Activated CD4-positive, alpha-beta T cell treated with anti-CD3 and anti-CD28 coated beads, Interleukin-2, amount 10 ng/mL, durations not matched to agents 7 days and 5 days (primary cell): ENCODE measurements around the gene SPON1. TPM values are rescaled to one million over a fixed set of nuclear protein-coding genes. Genes with fewer than 3 reads are reported as not detected.
"Not testable (repeated sequence)": the region's sequence is repeated elsewhere in the genome, so short reads cannot be mapped to it uniquely, and the experiment has no call there.

Experiments
- CTCF ChIA-PET: fragments of 350-600 bp; sonication (Branson Sonifier 250); formaldehyde crosslinking; loops from one replicate; lab custom pipeline; 2021; ENCODE audit warnings: antibody characterized with exemption; lab: Charles Lee
- POLR2A ChIA-PET: fragments of 350-600 bp; sonication (Branson Sonifier 250); formaldehyde crosslinking; loops from one replicate; lab custom pipeline; 2021; ENCODE audit warnings: antibody characterized with exemption; lab: Charles Lee
- DNase-seq: peaks from one replicate; pipeline ENCODE4 v3.0.0-alpha.2; 2020
- H3K27ac Mint-ChIP-seq: one replicate; pipeline ENCODE4 v1.8.0; 2021; ENCODE audit warnings: mild to moderate bottlenecking, moderate library complexity, mixed read lengths
- H3K27me3 Mint-ChIP-seq: one replicate; pipeline ENCODE4 v1.8.0; 2021; ENCODE audit warnings: mixed read lengths
- H3K36me3 Mint-ChIP-seq: one replicate; pipeline ENCODE4 v1.8.0; 2021; ENCODE audit warnings: low read depth, mixed read lengths
- H3K4me1 Mint-ChIP-seq: one replicate; pipeline ENCODE4 v1.8.0; 2021; ENCODE audit warnings: mixed read lengths
- H3K4me3 Mint-ChIP-seq: one replicate; pipeline ENCODE4 v1.8.0; 2021; ENCODE audit warnings: mild to moderate bottlenecking, moderate library complexity, mixed read lengths
- H3K9me3 Mint-ChIP-seq: one replicate; pipeline ENCODE4 v1.8.0; 2021; ENCODE audit warnings: mixed read lengths
- total RNA-seq, 2 experiments: library from RNA; stranded (reverse); gene quantifications; one replicate each; pipeline ENCODE4 v1.2.3, GENCODE V29; 2021

Gene SPON1
- total RNA-seq, 2 experiments from 2014 or later = 1.4 to 1.6 TPM

DNA sequence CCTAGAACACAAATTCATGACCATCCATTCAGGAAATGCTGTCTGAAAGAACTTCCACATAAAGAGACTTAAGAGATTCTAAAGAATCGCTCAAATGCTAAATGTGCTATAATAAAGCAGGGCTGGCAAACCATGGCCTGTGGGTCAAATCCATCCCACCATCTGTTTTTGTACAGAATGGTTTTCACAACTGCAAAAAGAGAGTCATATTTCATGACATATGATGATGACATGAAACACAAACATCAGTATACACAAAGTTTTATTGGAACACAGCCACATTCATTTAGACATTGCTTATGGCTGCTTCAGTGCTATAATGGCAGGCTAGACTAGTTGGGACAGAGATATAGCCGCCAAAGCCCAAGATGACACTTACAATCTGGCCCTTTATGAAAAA, 311.4 kb downstream of the SPON1 start:
- no peak for DNase-seq
- H3K36me3 Mint-ChIP-seq = peaks cover 34% of the 10 kb centered on the region
- peaks cover 3% of the 10 kb centered on the region for H3K9me3 Mint-ChIP-seq
- ChIA-PET POLR2A (no interaction called here), CTCF (no interaction called here)
- H3K27me3 Mint-ChIP-seq = no peaks in the 10 kb centered on the region
- H3K4me3 Mint-ChIP-seq = no peak overlapping the region
- no peak overlapping the region for H3K27ac Mint-ChIP-seq
- H3K4me1 Mint-ChIP-seq = peaks cover 38% of the 10 kb centered on the region

DNA sequence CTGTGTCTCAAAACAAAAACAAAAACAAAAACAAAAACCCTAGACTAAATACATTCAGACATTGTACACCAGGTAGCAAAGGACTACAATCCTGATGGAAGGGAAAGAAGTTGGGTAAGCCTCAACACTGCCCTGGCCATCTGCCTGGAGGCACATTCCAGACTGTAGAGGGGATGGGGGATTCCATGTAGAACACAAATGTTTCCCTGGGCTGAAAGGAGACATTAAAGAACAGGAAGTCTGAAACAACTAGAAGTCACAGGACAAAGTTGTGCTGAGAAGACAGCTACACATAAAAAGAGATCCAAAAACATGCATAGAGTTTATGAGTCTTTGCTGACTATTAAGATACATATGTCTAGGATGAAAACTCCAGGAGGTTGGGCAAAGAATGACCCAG, 312.6 kb downstream of the SPON1 start:
- no peaks in the 10 kb centered on the region for H3K27me3 Mint-ChIP-seq
- POLR2A ChIA-PET = no interaction called here
- peaks cover 3% of the 10 kb centered on the region for H3K9me3 Mint-ChIP-seq
- H3K36me3 Mint-ChIP-seq = peaks cover 37% of the 10 kb centered on the region
- CTCF ChIA-PET = interaction anchor here (0.6 to 1.2 kb wide), 4 partner anchors 42 to 502 kb away, joined by 3 read pairs; no protein-coding TSS in a partner anchor
- no peak overlapping the region for H3K27ac Mint-ChIP-seq
- DNase-seq = no peak
- H3K4me3 Mint-ChIP-seq = no peak overlapping the region
- H3K4me1 Mint-ChIP-seq = peaks cover 34% of the 10 kb centered on the region

DNA sequence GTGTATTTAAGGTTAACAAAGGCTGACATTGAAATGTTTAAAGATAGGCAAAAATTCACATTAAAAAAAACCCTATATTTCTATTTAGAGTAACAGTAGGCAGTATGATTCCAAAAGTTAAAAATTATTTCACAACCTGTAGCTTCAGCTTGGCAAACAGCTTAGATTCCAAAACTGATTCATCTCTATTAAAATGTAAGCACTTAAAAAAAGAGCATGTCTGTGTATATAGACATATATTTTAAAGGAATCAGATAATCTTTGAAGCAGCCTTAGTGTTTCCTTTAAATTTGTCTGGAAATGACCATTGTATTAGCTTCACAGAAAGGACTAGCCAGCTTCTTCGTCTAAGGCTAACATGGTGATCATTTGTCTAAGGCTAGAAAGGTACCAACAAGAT, 316.3 kb downstream of the SPON1 start:
- POLR2A ChIA-PET, H3K4me1 Mint-ChIP-seq, H3K9me3 Mint-ChIP-seq, H3K27me3 Mint-ChIP-seq, CTCF ChIA-PET, DNase-seq, H3K27ac Mint-ChIP-seq, H3K4me3 Mint-ChIP-seq: not testable (repeated sequence)
- peaks cover 35% of the 10 kb centered on the region for H3K36me3 Mint-ChIP-seq

DNA sequence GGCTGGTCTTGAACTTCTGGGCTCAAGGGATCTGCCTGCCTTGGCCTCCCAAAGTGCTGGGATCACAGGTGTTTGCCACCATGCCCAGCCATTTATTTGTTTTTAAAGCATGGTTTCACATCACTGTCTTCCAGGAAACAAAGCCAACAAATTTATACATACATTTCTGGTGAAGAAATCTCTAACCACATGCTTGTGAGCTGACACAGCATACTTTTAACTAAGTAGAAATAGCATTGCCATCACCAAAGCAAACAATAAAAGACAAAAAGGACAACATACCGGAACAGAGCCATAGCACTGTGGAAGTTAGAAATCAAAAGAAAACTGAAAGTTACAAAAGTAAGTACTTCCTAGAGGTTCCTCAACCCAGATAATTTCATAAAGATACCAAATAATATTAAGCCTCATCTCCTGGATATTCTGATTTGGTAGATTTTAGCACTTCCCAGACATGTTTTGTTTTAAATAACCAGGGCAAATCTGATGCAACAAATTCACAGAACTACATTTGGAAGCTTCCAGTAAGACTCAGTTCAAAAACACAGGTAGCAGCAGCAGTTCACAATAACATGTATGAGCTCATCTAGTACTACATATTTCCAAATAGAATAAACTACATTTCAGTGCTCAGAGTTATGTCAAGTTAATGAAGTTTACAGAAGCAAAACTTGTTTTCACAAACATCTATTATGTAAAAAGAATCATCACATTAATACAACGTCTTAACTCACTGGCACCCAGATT, 325.8 kb downstream of the SPON1 start:
- peaks cover 44% of the 10 kb centered on the region for H3K36me3 Mint-ChIP-seq
- no peaks in the 10 kb centered on the region for H3K27me3 Mint-ChIP-seq
- H3K4me1 Mint-ChIP-seq = peaks cover 27% of the 10 kb centered on the region
- POLR2A ChIA-PET = no interaction called here
- H3K27ac Mint-ChIP-seq = peak overlapping the region; percentile 89
- peak overlapping the region; percentile 11 for H3K4me3 Mint-ChIP-seq
- no peaks in the 10 kb centered on the region for H3K9me3 Mint-ChIP-seq
- CTCF ChIA-PET = interaction anchor here (0.9 kb wide), 1 partner anchor 12 kb away, joined by 3 read pairs; no protein-coding TSS in a partner anchor
- DNase-seq = peak; percentile 10

DNA sequence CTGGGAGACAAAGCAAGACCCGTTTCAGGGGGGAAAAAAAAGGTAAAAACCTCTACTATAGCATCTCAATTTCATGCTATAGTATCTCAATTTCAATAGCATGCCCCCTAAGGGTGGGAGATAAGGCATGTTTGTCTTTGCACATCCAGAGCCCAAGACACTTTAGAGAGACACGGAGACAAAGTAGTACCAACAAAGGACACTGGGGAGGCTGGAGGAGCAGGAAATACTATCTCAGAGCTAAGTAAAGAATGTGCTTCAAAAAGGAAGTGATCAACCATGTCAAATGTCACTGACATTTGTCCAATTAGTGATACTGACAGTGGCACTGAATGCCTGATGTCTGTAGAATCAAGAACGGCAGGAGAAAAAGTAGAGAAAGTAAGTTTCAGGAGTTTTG, 327.9 kb downstream of the SPON1 start:
- CTCF ChIA-PET = interaction anchor here (3.1 kb wide), 1 partner anchor 11 kb away, joined by 9 read pairs; no protein-coding TSS in a partner anchor
- Mint-ChIP-seq H3K36me3 (peaks cover 57% of the 10 kb centered on the region), H3K27me3 (no peaks in the 10 kb centered on the region), H3K4me1 (peaks cover 27% of the 10 kb centered on the region), H3K4me3 (no peak overlapping the region), H3K9me3 (no peaks in the 10 kb centered on the region), H3K27ac (no peak overlapping the region)
- POLR2A ChIA-PET = no interaction called here
- no peak for DNase-seq

DNA sequence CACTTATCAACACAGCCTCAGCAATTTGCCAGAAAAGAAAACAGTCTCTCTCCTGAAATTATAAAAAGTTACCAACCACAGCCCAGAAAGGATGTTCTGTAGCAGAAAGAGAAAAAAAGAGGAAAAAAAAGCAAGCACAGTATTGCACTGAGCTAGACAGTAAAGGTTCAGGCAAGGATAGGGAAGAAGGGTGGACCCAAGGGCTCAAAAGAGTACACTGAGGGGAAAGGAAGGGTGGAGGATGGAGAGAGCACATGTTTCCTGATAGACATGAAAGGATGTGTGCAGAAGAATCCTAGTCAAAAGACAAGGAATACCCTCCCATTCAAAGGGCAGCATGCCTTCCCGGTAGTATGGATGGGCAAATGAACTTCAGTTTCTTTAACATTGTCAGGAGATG, 337.4 kb downstream of the SPON1 start:
- Mint-ChIP-seq H3K9me3 (no peaks in the 10 kb centered on the region), H3K4me3 (no peak overlapping the region)

DNA sequence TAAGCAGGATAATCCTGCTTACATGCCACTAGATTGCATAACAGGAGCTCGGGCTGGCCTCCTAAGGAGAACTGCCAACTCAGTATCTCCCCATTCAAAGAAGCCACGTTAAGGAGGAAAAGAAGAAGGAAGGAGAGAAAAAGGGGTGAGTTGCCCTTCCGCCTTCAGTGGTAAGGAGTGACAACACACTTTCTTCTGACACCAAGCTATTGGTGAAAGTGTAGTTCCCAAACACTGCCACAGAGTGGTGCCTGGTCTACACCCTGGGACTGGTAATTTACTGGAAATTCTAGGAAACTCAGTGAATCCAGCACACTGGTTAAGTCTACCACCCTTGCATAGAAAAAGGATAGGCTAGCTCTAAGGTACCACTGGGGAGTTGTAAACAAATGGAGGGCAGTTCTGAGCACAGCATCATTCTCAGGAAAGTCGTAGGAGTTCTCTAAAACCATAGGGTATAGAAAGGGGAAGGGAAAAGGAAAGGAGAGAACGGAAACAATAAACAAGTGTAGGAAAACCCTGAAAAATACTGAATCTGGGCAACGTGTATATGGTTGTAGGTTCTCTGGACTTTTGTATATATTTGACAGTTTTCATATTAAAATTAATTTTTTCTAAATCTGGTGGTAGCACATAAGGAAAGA, 338.3 kb downstream of the SPON1 start:
- POLR2A ChIA-PET = no interaction called here
- Mint-ChIP-seq H3K27ac (no peak overlapping the region), H3K4me1 (peaks cover 12% of the 10 kb centered on the region), H3K36me3 (no peaks in the 10 kb centered on the region), H3K9me3 (no peaks in the 10 kb centered on the region), H3K27me3 (no peaks in the 10 kb centered on the region), H3K4me3 (no peak overlapping the region)
- DNase-seq = peak; percentile 63
- CTCF ChIA-PET = interaction anchor here (0.6 to 3.4 kb wide), 17 partner anchors 9 to 607 kb away, joined by 3 to 22 read pairs (median 4); no protein-coding TSS in a partner anchor

More for the DNA sequence above, 337.4 kb downstream of the SPON1 start:
- H3K36me3 Mint-ChIP-seq = peaks cover 4% of the 10 kb centered on the region
- DNase-seq = no peak
- CTCF ChIA-PET = interaction anchor here (0.9 to 3.4 kb wide), 10 partner anchors 8 to 608 kb away, joined by 3 to 22 read pairs (median 5); no protein-coding TSS in a partner anchor
- POLR2A ChIA-PET = no interaction called here
- no peak overlapping the region for H3K27ac Mint-ChIP-seq
- H3K4me1 Mint-ChIP-seq = peaks cover 11% of the 10 kb centered on the region
- H3K27me3 Mint-ChIP-seq = no peaks in the 10 kb centered on the region

DNA sequence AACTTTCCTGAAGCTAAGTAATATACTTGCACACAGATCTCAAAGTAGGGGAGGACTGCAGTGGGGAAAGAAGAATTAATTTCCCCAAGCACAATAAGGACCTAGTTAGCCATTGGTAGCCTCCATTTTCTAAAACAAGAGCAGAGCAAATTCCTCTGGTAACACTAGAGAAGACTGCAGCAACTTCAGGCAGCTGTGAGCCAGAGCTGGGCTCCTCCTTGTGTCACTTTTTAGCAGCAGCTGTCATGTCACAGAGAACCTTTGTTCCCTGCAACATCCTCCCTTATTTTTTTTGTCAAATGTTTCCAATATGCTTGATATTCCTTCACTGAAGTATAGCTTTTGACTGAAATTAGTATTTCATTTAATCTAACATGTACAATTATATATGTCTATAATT, 342.1 kb downstream of the SPON1 start:
- ChIA-PET POLR2A (no interaction called here), CTCF (interaction anchor here (0.6 to 1.6 kb wide), 4 partner anchors 10 to 166 kb away, joined by 3 to 4 read pairs (median 4); no protein-coding TSS in a partner anchor)
- H3K4me3 Mint-ChIP-seq = no peak overlapping the region
- DNase-seq = no peak
- no peaks in the 10 kb centered on the region for H3K36me3 Mint-ChIP-seq
- H3K27me3 Mint-ChIP-seq = no peaks in the 10 kb centered on the region
- H3K4me1 Mint-ChIP-seq = peaks cover 15% of the 10 kb centered on the region
- H3K9me3 Mint-ChIP-seq = no peaks in the 10 kb centered on the region
- H3K27ac Mint-ChIP-seq = no peak overlapping the region

DNA sequence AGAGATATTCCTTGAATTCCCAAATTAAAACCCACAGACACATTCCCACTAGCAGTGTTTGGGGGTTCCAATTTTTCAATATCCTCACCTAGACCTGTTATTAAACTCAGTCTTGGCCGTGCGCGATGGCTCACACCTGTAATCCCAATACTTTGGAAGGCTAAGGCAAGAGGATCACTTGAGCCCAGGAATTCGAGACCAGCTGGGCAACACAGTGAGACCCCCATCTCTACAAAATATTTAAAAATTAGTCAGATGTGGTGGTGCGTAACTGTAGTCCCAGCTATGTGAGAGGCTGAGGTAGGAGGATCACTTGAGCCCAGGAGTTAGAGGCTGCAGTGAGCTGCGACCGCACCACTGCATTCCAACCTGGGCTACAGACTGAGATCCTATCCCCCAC, 343.1 kb downstream of the SPON1 start:
- ChIA-PET POLR2A (interaction anchor here (0.6 kb wide), 1 partner anchor 118 kb away, joined by 3 read pairs; no protein-coding TSS in a partner anchor), CTCF (interaction anchor here (0.9 kb wide), 1 partner anchor 149 kb away, joined by 3 read pairs; no protein-coding TSS in a partner anchor)
- Mint-ChIP-seq H3K27me3 (no peaks in the 10 kb centered on the region), H3K4me1 (peaks cover 15% of the 10 kb centered on the region), H3K27ac (no peak overlapping the region), H3K4me3 (no peak overlapping the region), H3K9me3 (no peaks in the 10 kb centered on the region), H3K36me3 (no peaks in the 10 kb centered on the region)
- no peak for DNase-seq

DNA sequence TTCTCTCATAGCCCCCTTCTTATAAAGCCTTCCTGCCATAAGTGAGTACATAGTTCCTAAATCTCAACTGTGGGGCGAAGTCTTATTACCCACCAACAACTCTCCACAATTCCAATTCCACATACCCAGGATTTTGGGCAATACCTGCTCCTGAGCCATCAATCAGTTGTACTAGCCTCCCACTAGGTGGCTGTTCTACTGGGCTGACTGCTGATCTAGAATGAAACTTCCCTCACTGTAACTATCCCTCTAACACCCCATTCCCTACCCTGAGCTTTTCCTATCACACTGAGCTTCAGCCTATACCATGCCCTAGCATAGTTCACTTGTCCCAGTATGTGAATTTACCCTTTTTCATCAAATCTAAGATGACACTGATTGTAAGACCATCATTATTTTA, 344.0 kb downstream of the SPON1 start:
- Mint-ChIP-seq H3K4me3 (no peak overlapping the region), H3K36me3 (no peaks in the 10 kb centered on the region), H3K27ac (no peak overlapping the region), H3K27me3 (no peaks in the 10 kb centered on the region), H3K9me3 (no peaks in the 10 kb centered on the region), H3K4me1 (peaks cover 15% of the 10 kb centered on the region)
- DNase-seq = no peak
- ChIA-PET CTCF (interaction anchor here (0.6 kb wide), 1 partner anchor 1238 kb away, joined by 3 read pairs; no protein-coding TSS in a partner anchor), POLR2A (no interaction called here)

DNA sequence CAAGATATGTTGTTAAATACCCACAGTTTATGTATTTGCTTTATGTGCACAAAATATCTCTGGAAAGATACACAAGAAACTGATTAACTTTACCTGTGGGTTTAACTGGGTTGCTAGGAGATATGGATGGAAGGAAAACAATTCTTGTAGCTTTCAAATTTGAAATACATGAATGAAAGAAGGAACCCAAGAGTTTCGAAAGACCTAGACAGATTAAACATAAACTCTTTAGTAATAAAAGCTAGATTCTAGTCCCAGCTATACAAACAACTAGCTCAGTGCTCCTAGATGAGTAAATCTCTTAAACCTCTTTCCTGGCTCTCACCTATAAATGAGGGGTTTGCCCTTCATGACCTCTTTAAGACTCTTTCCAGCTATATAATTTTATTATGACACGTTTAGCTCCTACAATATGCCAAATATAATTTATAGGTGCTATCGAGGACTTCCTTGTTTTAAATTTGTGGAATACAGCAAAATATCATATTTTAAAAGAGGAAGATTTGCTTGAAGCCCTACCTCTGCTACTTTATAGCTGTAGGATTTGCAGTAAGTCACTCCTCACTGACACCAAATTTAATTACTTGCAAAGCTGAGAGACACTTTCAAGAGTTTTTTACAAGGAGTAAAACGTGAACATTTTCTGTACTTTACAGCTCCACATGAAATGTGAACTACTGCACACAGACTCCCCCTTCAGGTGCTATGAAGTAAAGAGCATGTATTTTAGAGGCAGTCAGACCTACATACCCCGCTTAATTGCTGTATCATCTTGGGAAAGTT, 345.8 kb downstream of the SPON1 start:
- H3K27ac Mint-ChIP-seq = no peak overlapping the region
- ChIA-PET POLR2A (no interaction called here), CTCF (interaction anchor here (0.6 to 1.6 kb wide), 10 partner anchors 9 to 147 kb away, joined by 3 to 7 read pairs (median 3); no protein-coding TSS in a partner anchor)
- DNase-seq = peak; percentile 26
- H3K27me3 Mint-ChIP-seq = no peaks in the 10 kb centered on the region
- peaks cover 26% of the 10 kb centered on the region for H3K4me1 Mint-ChIP-seq
- H3K4me3 Mint-ChIP-seq = no peak overlapping the region
- no peaks in the 10 kb centered on the region for H3K9me3 Mint-ChIP-seq
- no peaks in the 10 kb centered on the region for H3K36me3 Mint-ChIP-seq

DNA sequence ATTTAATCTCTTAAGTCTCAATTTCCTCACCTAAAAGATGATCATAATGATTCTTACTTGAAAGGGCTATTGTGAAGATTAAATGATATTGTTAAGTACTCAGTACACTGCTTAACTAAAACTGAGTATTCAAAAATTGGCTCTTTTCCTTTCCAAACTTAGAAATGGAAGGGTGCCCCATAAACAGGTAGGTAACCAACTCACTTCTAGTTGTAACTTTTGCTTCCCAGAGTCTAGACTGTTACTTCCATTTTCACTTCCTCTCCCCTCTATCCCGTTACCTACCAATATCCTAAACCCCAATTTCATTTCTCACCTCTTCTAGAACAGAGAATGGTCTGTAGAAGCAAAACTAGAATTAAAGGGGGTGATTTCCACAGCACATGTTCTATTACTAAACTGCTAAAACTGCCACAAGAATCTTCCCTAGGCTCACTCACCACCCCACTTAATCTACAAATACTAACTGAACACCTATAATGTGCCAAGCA, 346.4 kb downstream of the SPON1 start:
- Mint-ChIP-seq H3K27ac (no peak overlapping the region), H3K4me1 (peaks cover 28% of the 10 kb centered on the region), H3K27me3 (no peaks in the 10 kb centered on the region), H3K4me3 (no peak overlapping the region), H3K36me3 (peaks cover under 1% of the 10 kb centered on the region), H3K9me3 (no peaks in the 10 kb centered on the region)
- no peak for DNase-seq
- POLR2A ChIA-PET = no interaction called here
- CTCF ChIA-PET = interaction anchor here (0.8 to 1.6 kb wide), 6 partner anchors 10 to 146 kb away, joined by 3 to 7 read pairs (median 4); no protein-coding TSS in a partner anchor
